Neural cell (in vitro differentiated cells): ENCODE measurements around the gene LRRC36. TPM values are rescaled to one million over a fixed set of nuclear protein-coding genes. Genes with fewer than 3 reads are reported as not detected.

ENCODE experiments used
- H2AFZ ChIP-seq: fragments of 200-600, 300-800 bp; sonication (generic), shearing (Covaris generic); 2 replicates; pipeline ENCODE4 v1.6.0; 2014; ENCODE audit warnings: low read depth, mild to moderate bottlenecking, antibody characterized with exemption, low read length, moderate library complexity
- H3F3A ChIP-seq: fragments of 200-600 bp; shearing (Covaris generic); 2 replicates; pipeline ENCODE4 v1.6.1; 2016; ENCODE audit warnings: mild to moderate bottlenecking, moderate library complexity, mixed read lengths, antibody characterized with exemption, low read length; ENCODE audit not compliant: insufficient read depth, poor library complexity, severe bottlenecking
- H3K27ac ChIP-seq: fragments of 200-600, 300-800 bp; sonication (generic), shearing (Covaris generic); 2 replicates; pipeline ENCODE4 v1.5.1; 2014; ENCODE audit warnings: mild to moderate bottlenecking, low read length, moderate library complexity
- H3K27me3 ChIP-seq: fragments of 300-800, 200-600 bp; sonication (generic), shearing (Covaris generic); 2 replicates; pipeline ENCODE4 v1.6.0; 2014; ENCODE audit warnings: mild to moderate bottlenecking, low read depth, low read length, moderate library complexity; ENCODE audit not compliant: insufficient read depth
- H3K36me3 ChIP-seq: fragments of 300-800, 200-600 bp; sonication (generic), shearing (Covaris generic); 2 replicates; pipeline ENCODE4 v1.5.1; 2014; ENCODE audit warnings: mild to moderate bottlenecking, antibody characterized with exemption, low read length, moderate library complexity; ENCODE audit not compliant: insufficient read depth
- H3K4me2 ChIP-seq: fragments of 300-800, 200-600 bp; sonication (generic), shearing (Covaris generic); 2 replicates; pipeline ENCODE4 v1.6.0; 2014; ENCODE audit warnings: mild to moderate bottlenecking, low read length
- H3K4me3 ChIP-seq: fragments of 300-800, 200-600 bp; sonication (generic), shearing (Covaris generic); 2 replicates; pipeline ENCODE4 v1.5.1; 2014; ENCODE audit warnings: mild to moderate bottlenecking, low read length, moderate library complexity
- H3K79me2 ChIP-seq: fragments of 200-600 bp; shearing (Covaris generic); replicated peaks from 2 replicates; pipeline ENCODE4 v1.6.0; 2014; ENCODE audit warnings: mild to moderate bottlenecking, low read length, moderate library complexity; ENCODE audit not compliant: insufficient read depth
- H3K9ac ChIP-seq: fragments of 300-800, 200-600 bp; sonication (generic), shearing (Covaris generic); 2 replicates; pipeline ENCODE4 v1.6.1; 2016; ENCODE audit warnings: mild to moderate bottlenecking, low read length, mixed read lengths
- H3K9me2 ChIP-seq: fragments of 200-600 bp; shearing (Covaris generic); 2 replicates; pipeline ENCODE4 v1.6.1; 2016; ENCODE audit warnings: mild to moderate bottlenecking, low read length, mixed read lengths; ENCODE audit not compliant: insufficient read depth
- H3K9me3 ChIP-seq: fragments of 200-600, 300-800 bp; sonication (generic), shearing (Covaris generic); 2 replicates; pipeline ENCODE4 v1.6.1; 2016; ENCODE audit warnings: mild to moderate bottlenecking, mixed run types, low read length, moderate library complexity, mixed read lengths
- H4K20me1 ChIP-seq: fragments of 200-600 bp; shearing (Covaris generic); 2 replicates; pipeline ENCODE4 v1.6.1; 2016; ENCODE audit warnings: mild to moderate bottlenecking, mixed run types; ENCODE audit not compliant: insufficient read depth
- EP300 ChIP-seq: fragments of 450-650 bp; conservative IDR thresholded peaks from 2 replicates; pipeline ENCODE4 v1.6.1; 2014; ENCODE audit warnings: antibody characterized with exemption, mild to moderate bottlenecking, moderate library complexity; ENCODE audit not compliant: poor library complexity, severe bottlenecking
- EZH2 ChIP-seq: fragments of 200-600, 300-800 bp; shearing (Covaris generic), sonication (generic); IDR thresholded peaks from 2 replicates; pipeline ENCODE4 v1.6.1; 2014; ENCODE audit warnings: antibody characterized with exemption, low read length, borderline replicate concordance, mild to moderate bottlenecking; ENCODE audit not compliant: insufficient read depth, poor library complexity, severe bottlenecking
- MXI1 ChIP-seq: fragments of 450-650 bp; conservative IDR thresholded peaks from 2 replicates; pipeline ENCODE4 v1.6.1; 2014; ENCODE audit warnings: antibody characterized with exemption, mild to moderate bottlenecking; ENCODE audit not compliant: poor library complexity, severe bottlenecking
- POLR2AphosphoS5 ChIP-seq: IDR thresholded peaks from 2 replicates; pipeline ENCODE4 v1.6.1; 2012
- RAD21 ChIP-seq: fragments of 450-650 bp; conservative IDR thresholded peaks from 2 replicates; pipeline ENCODE4 v1.6.1; 2014; ENCODE audit warnings: antibody characterized with exemption, mild to moderate bottlenecking, moderate library complexity
- REST ChIP-seq: IDR thresholded peaks from 2 replicates; pipeline ENCODE4 v1.6.1; 2012; ENCODE audit warnings: borderline replicate concordance
- SMC3 ChIP-seq: fragments of 450-650 bp; conservative IDR thresholded peaks from 2 replicates; pipeline ENCODE4 v1.6.1; 2014; ENCODE audit warnings: antibody characterized with exemption, mild to moderate bottlenecking, moderate library complexity; ENCODE audit not compliant: poor library complexity
- TAF1 ChIP-seq: IDR thresholded peaks from 2 replicates; pipeline ENCODE4 v1.6.1; 2012; ENCODE audit warnings: low read depth
- polyA plus RNA-seq: library from polyadenylated mRNA; depleted of rRNA; stranded (reverse); fragments of >200 nt; gene quantifications from 2 replicates; pipeline ENCODE4 v1.2.3, GENCODE V29; 2014
- TF ChIP-seq, protein P1 (sequence below): fragments of 450-650 bp; IDR thresholded peaks from 2 replicates; pipeline ENCODE4 v1.5.1; 2014; ENCODE audit warnings: antibody characterized with exemption, mild to moderate bottlenecking, moderate library complexity; ENCODE audit not compliant: poor library complexity, severe bottlenecking

LRRC36 gene
- polyA plus RNA-seq, 1 donor from 2014 or later: 1.6 TPM

DNA sequence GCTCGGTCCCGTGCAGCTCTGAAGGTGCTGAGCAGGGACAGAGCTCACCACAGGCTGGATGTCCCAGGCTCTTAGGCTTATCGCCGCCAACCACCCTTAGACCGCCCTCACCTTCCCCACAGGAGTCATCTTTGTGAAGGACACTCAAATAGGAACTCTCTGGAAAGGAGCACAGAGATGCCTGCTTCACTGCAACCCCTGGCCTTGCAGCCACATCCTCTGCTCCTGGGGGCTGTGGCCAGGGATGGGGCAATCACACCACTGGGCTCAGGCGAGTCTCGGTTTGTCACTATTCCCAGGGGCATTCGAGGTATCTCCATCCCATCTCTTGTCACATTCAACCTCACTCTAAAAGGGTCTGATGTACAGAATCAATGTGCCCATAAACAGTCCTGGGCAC, 78.7 kb downstream of the LRRC36 start:
- H4K20me1 ChIP-seq: no peaks in the 10 kb centered on the region
- no peaks in the 10 kb centered on the region for H3K9me3 ChIP-seq
- no peaks in the 10 kb centered on the region for H3K79me2 ChIP-seq
- H3K4me3 ChIP-seq: no peak overlapping the region
- H3K27ac ChIP-seq: no peak overlapping the region
- no peaks in the 10 kb centered on the region for H3K27me3 ChIP-seq
- no peak overlapping the region for H2AFZ ChIP-seq
- H3F3A ChIP-seq: no peaks in the 10 kb centered on the region
- no peak overlapping the region for H3K9ac ChIP-seq
- H3K9me2 ChIP-seq: no peaks in the 10 kb centered on the region
- TF ChIP-seq EZH2 (no peak), EP300 (no peak), RAD21 (no peak), SMC3 (no peak), MXI1 (no peak), REST (no peak), TAF1 (no peak), POLR2AphosphoS5 (no peak)
- TF ChIP-seq, protein P1, sequence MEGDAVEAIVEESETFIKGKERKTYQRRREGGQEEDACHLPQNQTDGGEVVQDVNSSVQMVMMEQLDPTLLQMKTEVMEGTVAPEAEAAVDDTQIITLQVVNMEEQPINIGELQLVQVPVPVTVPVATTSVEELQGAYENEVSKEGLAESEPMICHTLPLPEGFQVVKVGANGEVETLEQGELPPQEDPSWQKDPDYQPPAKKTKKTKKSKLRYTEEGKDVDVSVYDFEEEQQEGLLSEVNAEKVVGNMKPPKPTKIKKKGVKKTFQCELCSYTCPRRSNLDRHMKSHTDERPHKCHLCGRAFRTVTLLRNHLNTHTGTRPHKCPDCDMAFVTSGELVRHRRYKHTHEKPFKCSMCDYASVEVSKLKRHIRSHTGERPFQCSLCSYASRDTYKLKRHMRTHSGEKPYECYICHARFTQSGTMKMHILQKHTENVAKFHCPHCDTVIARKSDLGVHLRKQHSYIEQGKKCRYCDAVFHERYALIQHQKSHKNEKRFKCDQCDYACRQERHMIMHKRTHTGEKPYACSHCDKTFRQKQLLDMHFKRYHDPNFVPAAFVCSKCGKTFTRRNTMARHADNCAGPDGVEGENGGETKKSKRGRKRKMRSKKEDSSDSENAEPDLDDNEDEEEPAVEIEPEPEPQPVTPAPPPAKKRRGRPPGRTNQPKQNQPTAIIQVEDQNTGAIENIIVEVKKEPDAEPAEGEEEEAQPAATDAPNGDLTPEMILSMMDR: no peak
- H3K36me3 ChIP-seq: no peaks in the 10 kb centered on the region
- no peak overlapping the region for H3K4me2 ChIP-seq

DNA sequence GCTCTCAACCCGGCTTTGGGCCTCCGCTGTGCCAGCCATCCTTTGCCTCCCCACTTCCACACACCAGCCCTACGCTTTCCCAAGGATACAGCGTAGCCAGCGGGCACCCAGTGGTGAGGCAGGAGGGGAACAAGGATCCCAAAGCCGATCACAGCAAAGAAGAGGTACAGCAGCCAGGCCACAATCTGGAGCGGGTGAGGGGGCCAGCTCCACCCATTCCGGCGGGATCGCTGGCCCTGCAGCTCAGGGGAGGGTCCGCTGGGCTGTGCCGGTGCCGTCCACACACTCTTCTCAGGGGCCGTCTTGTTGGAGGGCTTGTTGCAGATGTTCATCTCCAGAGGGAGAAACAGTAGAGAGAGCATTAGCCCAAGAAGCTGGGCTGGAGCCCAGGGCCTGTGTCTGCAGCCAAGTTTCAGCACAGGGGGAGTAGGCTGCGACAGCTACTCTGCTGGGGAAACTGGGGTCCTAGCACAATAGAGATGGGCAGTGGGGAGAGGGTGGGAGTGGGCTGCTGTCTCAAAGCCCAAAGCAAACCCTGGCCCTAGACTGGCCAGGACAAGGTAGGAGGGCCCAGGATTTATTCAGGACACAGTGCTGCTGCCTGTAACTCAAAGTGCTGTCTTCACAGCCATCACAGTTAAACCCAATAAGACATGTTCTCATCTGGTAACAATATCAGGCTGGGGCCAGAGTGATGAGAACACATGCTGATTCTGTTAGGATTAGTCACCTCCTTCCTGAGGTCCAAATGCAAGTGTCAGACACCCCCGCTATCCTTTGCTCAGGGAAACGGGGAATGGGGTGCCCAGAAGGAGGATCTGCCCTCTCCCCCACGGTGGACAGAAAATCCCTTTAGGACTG, 79.7 kb downstream of the LRRC36 start:
- Histone ChIP-seq H3K4me3 (no peak overlapping the region), H3K79me2 (no peaks in the 10 kb centered on the region), H2AFZ (no peak overlapping the region), H3K9ac (no peak overlapping the region), H3K4me2 (no peak overlapping the region), H3F3A (no peaks in the 10 kb centered on the region), H4K20me1 (no peaks in the 10 kb centered on the region), H3K27me3 (no peaks in the 10 kb centered on the region), H3K36me3 (no peaks in the 10 kb centered on the region), H3K9me3 (no peaks in the 10 kb centered on the region), H3K27ac (no peak overlapping the region), H3K9me2 (no peaks in the 10 kb centered on the region)
- no peak for TF ChIP-seq RAD21
- TF ChIP-seq REST: no peak
- no peak for TF ChIP-seq EZH2
- TF ChIP-seq TAF1: no peak
- TF ChIP-seq MXI1: no peak
- TF ChIP-seq, protein P1: no peak
- no peak for TF ChIP-seq SMC3
- TF ChIP-seq EP300: no peak
- TF ChIP-seq POLR2AphosphoS5: no peak
